Esophagus muscularis mucosa (tissue), 4 donors: ENCODE data around the gene MSANTD3. TPM values are rescaled to one million over a fixed set of nuclear protein-coding genes. Genes with fewer than 3 reads are reported as not detected.
"Not testable (repeated sequence)": the region's sequence is repeated elsewhere in the genome, so short reads cannot be mapped to it uniquely, and the experiment has no call there.

Experiments
- DNase-seq: peaks from one replicate; pipeline ENCODE4 v3.0.0-alpha.2; 2017; ENCODE audit errors: extremely low spot score
- H3K27ac ChIP-seq, 4 donors: fragments of 200-600 bp; sonication (generic); replicated peaks in 1 of 4; 1 replicate in 3 of 4; 2 replicates in 1 of 4; pipeline ENCODE4 v1.5.1; 2016 to 2019; ENCODE audit warnings: mild to moderate bottlenecking in 1 of 4
- H3K27me3 ChIP-seq, 4 donors: fragments of 200-600 bp; sonication (generic); one replicate each; pipeline versions ENCODE4 v1.5.1 to v1.6.0; 2016 to 2019
- H3K36me3 ChIP-seq, 4 donors: fragments of 200-600 bp; sonication (generic); one replicate each; pipeline ENCODE4 v1.5.1; 2016 to 2019
- H3K4me1 ChIP-seq, 4 donors: fragments of 200-600 bp; sonication (generic); one replicate each; pipeline ENCODE4 v1.5.1; 2016 to 2019
- H3K4me3 ChIP-seq, 4 donors: fragments of 200-600 bp; sonication (generic); 1 replicate in 2 of 4; 2 replicates in 2 of 4; pipeline ENCODE4 v1.5.1; 2016 to 2019; ENCODE audit warnings: mild to moderate bottlenecking in 4 of 4, moderate library complexity in 1 of 4
- H3K9me3 ChIP-seq, 4 donors: fragments of 200-600 bp; sonication (generic); 1 replicate in 3 of 4; 2 replicates in 1 of 4; pipeline ENCODE4 v1.5.1; 2016 to 2019
- EP300 ChIP-seq: sonication (generic); formaldehyde crosslinking; IDR thresholded peaks from one replicate; pipeline ENCODE4 v1.6.1; 2017; ENCODE audit warnings: antibody characterized with exemption
- POLR2A ChIP-seq: fragments of 450-650 bp; IDR thresholded peaks from one replicate; pipeline ENCODE4 v1.6.1; 2017; ENCODE audit warnings: antibody characterized with exemption, moderate library complexity, mild to moderate bottlenecking, low read depth
- POLR2AphosphoS5 ChIP-seq, 2 donors: sonication (generic); formaldehyde crosslinking; IDR thresholded peaks; one replicate each; pipeline ENCODE4 v1.6.1; 2017; ENCODE audit warnings: antibody characterized with exemption in 2 of 2
- WGBS: methylation state at CpG from one replicate; pipeline ENCODE4 v1.1.5; 2018; 5-methylcytosine and 5-hydroxymethylcytosine counted together
- intact Hi-C: fragments of 100-400 bp; cut with DNase I; formaldehyde crosslinking; loops from one replicate; pipeline ENCODE4 v1.15.1; 2023
- total RNA-seq, 4 donors: library from RNA; depleted of rRNA; stranded (reverse); fragments of >200 nt; gene quantifications; one replicate each; pipeline versions ENCODE4 v1.1.0 to v1.2.1, GENCODE V29; 2016
- TF ChIP-seq, protein P1 (sequence below), 3 experiments: fragments of 200-600 bp in 2 of 3; fragments of 450-650 bp in 1 of 3; sonication (generic) in 2 of 3; IDR thresholded peaks; one replicate each; pipeline ENCODE4 v1.5.1; 2017 to 2019; ENCODE audit warnings: antibody characterized with exemption in 3 of 3, mild to moderate bottlenecking in 2 of 3, moderate library complexity in 1 of 3

Gene MSANTD3
- 10 to 100 TPM; 28.5 to 50.4 (median 41.3) TPM for total RNA-seq

GRCh38 chr9:100426530-100427365, at the start of gene MSANTD3:
Gene MSANTD3, plus strand, starts transcription at chr9:100427143. Its CDS starts 14,796 bp downstream, at chr9:100441939.
- 0% methylated on average over 42 of the region's 80 CpGs for WGBS
- H3K27ac ChIP-seq, result peak within 1 kb of the TSS; percentile 94 to 97 (median 96)
- H3K36me3 ChIP-seq, result no peaks in the 10 kb centered on the region
- H3K27me3 ChIP-seq, result no peaks in the 10 kb centered on the region
- intact Hi-C loops, result loop anchor here (5.0 kb wide), 2 partner anchors 74 to 171 kb away; partner anchors contain the start of gene TEX10
- H3K4me3 ChIP-seq, result peak within 1 kb of the TSS; percentile 82 to 98 (median 86)
- no peaks in the 10 kb centered on the region for H3K9me3 ChIP-seq
- TF ChIP-seq, protein P1, sequence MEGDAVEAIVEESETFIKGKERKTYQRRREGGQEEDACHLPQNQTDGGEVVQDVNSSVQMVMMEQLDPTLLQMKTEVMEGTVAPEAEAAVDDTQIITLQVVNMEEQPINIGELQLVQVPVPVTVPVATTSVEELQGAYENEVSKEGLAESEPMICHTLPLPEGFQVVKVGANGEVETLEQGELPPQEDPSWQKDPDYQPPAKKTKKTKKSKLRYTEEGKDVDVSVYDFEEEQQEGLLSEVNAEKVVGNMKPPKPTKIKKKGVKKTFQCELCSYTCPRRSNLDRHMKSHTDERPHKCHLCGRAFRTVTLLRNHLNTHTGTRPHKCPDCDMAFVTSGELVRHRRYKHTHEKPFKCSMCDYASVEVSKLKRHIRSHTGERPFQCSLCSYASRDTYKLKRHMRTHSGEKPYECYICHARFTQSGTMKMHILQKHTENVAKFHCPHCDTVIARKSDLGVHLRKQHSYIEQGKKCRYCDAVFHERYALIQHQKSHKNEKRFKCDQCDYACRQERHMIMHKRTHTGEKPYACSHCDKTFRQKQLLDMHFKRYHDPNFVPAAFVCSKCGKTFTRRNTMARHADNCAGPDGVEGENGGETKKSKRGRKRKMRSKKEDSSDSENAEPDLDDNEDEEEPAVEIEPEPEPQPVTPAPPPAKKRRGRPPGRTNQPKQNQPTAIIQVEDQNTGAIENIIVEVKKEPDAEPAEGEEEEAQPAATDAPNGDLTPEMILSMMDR (IDR thresholded peaks at IDR 0.05), result peak in 1 of 3 experiments; percentile 27
- TF ChIP-seq POLR2AphosphoS5 (IDR thresholded peaks at IDR 0.05) (peak; percentile 54 to 74), EP300 (no peak), POLR2A (no peak)
- peaks cover 32 to 37% (median 36%) of the 10 kb centered on the region in 4 donors for H3K4me1 ChIP-seq
- no peak for DNase-seq

GRCh38 chr9:100379862-100380261, 47.1 kb upstream of the MSANTD3 start:
- 78% methylated on average over 4 of the region's 4 CpGs for WGBS
- Histone ChIP-seq H3K27ac (no peak overlapping the region), H3K9me3 (peaks cover 0 to 15% (median 6%) of the 10 kb centered on the region in 4 donors)

GRCh38 chr9:100392989-100393388, 34.0 kb upstream of the MSANTD3 start:
- H3K36me3 ChIP-seq, H3K27me3 ChIP-seq, H3K4me1 ChIP-seq, H3K4me3 ChIP-seq, intact Hi-C loops, DNase-seq, H3K9me3 ChIP-seq, H3K27ac ChIP-seq: not testable (repeated sequence)
- WGBS, result 98% methylated on average over 12 of the region's 21 CpGs

More at GRCh38 chr9:100379862-100380261, 47.1 kb upstream of the MSANTD3 start:
- H3K4me3 ChIP-seq, result no peak overlapping the region
- no peaks in the 10 kb centered on the region for H3K27me3 ChIP-seq
- no peak for DNase-seq
- intact Hi-C loops, result no loop called here
- H3K36me3 ChIP-seq, result no peaks in the 10 kb centered on the region
- no peaks in the 10 kb centered on the region for H3K4me1 ChIP-seq
- TF ChIP-seq POLR2AphosphoS5 (IDR thresholded peaks at IDR 0.05), result no peak
- no peak for TF ChIP-seq POLR2A
- TF ChIP-seq, protein P1 (IDR thresholded peaks at IDR 0.05), result no peak
- no peak for TF ChIP-seq EP300

DNA sequence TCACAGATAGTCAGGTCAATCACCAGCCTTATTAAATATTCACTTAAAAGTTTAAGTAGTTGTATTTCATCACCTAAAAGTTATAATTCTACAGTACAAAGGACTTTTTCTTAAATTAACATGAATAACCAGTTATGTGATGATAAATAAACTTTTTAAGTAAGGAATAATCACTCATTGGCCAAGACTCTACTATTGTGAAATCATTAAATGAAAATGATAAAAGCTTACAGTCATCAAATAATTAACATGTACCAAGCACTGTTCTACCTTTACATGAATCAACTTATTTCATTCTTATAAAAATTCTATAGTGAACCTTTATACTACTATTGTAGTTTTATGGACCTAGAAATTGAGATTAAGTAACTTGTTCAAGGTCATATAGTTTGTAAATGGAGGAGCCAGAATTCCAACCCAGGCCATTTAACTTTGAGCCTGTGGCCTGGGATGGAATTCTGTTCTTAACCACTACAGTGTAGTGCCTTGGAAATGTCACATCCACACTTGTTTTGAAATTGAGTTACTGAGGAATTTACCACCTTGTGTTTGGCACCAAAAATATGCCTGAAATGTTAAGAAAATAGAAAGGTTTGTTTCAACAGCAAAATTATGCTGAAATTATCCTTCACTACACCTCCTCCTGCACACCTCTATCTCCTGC, 32.8 kb upstream of the MSANTD3 start:
- no peak overlapping the region for H3K4me3 ChIP-seq
- H3K27me3 ChIP-seq, result no peaks in the 10 kb centered on the region
- no peak for TF ChIP-seq EP300
- no peak for TF ChIP-seq POLR2A
- no peak for TF ChIP-seq POLR2AphosphoS5 (IDR thresholded peaks at IDR 0.05)
- TF ChIP-seq, protein P1 (IDR thresholded peaks at IDR 0.05), result no peak
- H3K36me3 ChIP-seq, result peaks cover 0 to 4% (median 0%) of the 10 kb centered on the region in 4 donors
- no peak overlapping the region for H3K27ac ChIP-seq
- DNase-seq, result no peak
- H3K9me3 ChIP-seq, result no peaks in the 10 kb centered on the region
- intact Hi-C loops, result no loop called here
- H3K4me1 ChIP-seq, result no peaks in the 10 kb centered on the region

- intact Hi-C loops, result no loop called here
- H3K9me3 ChIP-seq, result no peaks in the 10 kb centered on the region
- H3K27me3 ChIP-seq, result no peaks in the 10 kb centered on the region
- no peak for DNase-seq
- 74% methylated on average over 2 of the region's 2 CpGs for WGBS
- no peak for TF ChIP-seq POLR2A
- no peak overlapping the region for H3K27ac ChIP-seq
- H3K4me3 ChIP-seq, result no peak overlapping the region
- H3K36me3 ChIP-seq, result peaks cover 0 to 4% (median 0%) of the 10 kb centered on the region in 4 donors
- H3K4me1 ChIP-seq, result no peaks in the 10 kb centered on the region
Observed at GRCh38 chr9:100394816-100395215, 32.1 kb upstream of the MSANTD3 start.
